ENCODE data around the gene MLLT1.

MLLT1 gene

GRCh38 chr19:6215701-6216235, 64.0 kb downstream of the MLLT1 start:
- no peak for DNase-seq (ENCODE audit: low read depth)
- no peak overlapping the region for H3K4me3 ChIP-seq (ENCODE audit: low read depth, low read length)
- no peak for TF ChIP-seq CTCF (IDR thresholded peaks at IDR 0.05; ENCODE audit: insufficient read depth, low read depth, low read length, missing control alignments)

GRCh38 chr19:6214881-6215541, 64.8 kb downstream of the MLLT1 start:
- TF ChIP-seq CTCF (IDR thresholded peaks at IDR 0.05; ENCODE audit: insufficient read depth, low read depth, low read length, missing control alignments) = no peak
- H3K4me3 ChIP-seq (ENCODE audit: low read depth, low read length) = no peak overlapping the region
- no peak for DNase-seq (ENCODE audit: low read depth)

GRCh38 chr19:6213696-6214641, 65.8 kb downstream of the MLLT1 start:
- TF ChIP-seq CTCF (IDR thresholded peaks at IDR 0.05; ENCODE audit: insufficient read depth, low read depth, low read length, missing control alignments) = no peak
- H3K4me3 ChIP-seq (ENCODE audit: low read depth, low read length) = no peak overlapping the region
- DNase-seq (ENCODE audit: low read depth) = no peak

- no peak for TF ChIP-seq CTCF (IDR thresholded peaks at IDR 0.05; ENCODE audit: insufficient read depth, low read depth, low read length, missing control alignments)
- no peak for DNase-seq (ENCODE audit: low read depth)
Observed at GRCh38 chr19:6213266-6213595, 66.5 kb downstream of the MLLT1 start.

GRCh38 chr19:6212403-6213265, 67.1 kb downstream of the MLLT1 start:
- H3K4me3 ChIP-seq (ENCODE audit: low read depth, low read length) = no peak overlapping the region
- no peak for TF ChIP-seq CTCF (IDR thresholded peaks at IDR 0.05; ENCODE audit: insufficient read depth, low read depth, low read length, missing control alignments)
- DNase-seq (ENCODE audit: low read depth) = no peak

More at GRCh38 chr19:6213266-6213595, 66.5 kb downstream of the MLLT1 start:
- H3K4me3 ChIP-seq (ENCODE audit: low read depth, low read length) = no peak overlapping the region

GRCh38 chr19:6211632-6212402, 68.0 kb downstream of the MLLT1 start:
- H3K4me3 ChIP-seq (ENCODE audit: low read depth, low read length) = no peak overlapping the region
- TF ChIP-seq CTCF (IDR thresholded peaks at IDR 0.05; ENCODE audit: insufficient read depth, low read depth, low read length, missing control alignments) = no peak
- DNase-seq (ENCODE audit: low read depth) = no peak

Measured in GM12865 (cell line).